HG03460 (cell line): ENCODE data around the gene ZNF415.

Experiments used
- ATAC-seq: cut with Tn5 transposase; IDR thresholded peaks from one replicate; pipeline ENCODE4 v1.9.1; 2021; ENCODE audit not compliant: unreplicated experiment

The ZNF415 gene

DNA sequence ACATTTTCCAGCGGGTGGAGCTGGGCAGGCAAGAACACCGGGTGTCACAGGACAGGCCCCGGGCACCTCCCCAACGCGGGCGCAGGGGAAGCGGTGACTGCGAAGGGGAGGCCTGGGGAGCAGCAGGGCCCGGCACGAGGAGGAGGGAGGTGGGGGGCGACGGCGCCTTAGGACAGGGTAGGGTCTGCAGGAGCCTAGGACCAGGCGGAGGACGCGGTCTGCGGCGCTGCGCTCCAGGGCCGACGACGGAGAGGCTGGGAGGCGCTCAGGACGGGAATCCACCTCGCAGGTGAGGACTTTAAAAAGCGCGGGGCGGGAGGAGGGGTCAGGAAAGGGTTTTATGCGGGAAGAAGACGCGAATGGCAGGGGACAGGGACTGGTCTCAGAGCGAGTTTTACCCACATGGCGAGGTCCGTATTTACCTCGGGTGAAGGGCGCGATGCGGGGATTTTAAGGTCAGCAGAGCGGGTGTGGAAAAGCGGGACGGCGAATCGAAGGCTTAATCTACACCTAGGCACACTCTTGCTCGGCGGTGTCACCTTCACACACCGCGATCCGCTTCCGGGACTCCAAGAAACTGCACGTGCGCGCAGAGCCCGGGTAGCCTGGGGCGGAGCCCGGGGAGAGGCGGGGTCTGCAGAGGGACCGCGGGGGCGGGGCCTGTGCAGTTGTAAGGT is 74.7 kb downstream of the ZNF415 start:
- ATAC-seq: no peak
